Uterus (tissue), 4 donors: Measurements from ENCODE around the gene SOX5. TPM values are rescaled to one million over a fixed set of nuclear protein-coding genes. Genes with fewer than 3 reads are reported as not detected.

ENCODE experiments used
- DNase-seq, 2 donors: peaks; one replicate each; pipeline ENCODE4 v3.0.0-alpha.2; 2019 to 2020
- H3K27ac ChIP-seq, 2 donors: fragments of 200-600 bp; sonication (generic); 1 replicate in 1 of 2; 2 replicates in 1 of 2; pipeline ENCODE4 v1.5.1; 2016 to 2018
- H3K27me3 ChIP-seq, 2 donors: fragments of 200-600 bp; sonication (generic); one replicate each; pipeline ENCODE4 v1.5.1; 2018 to 2019; ENCODE audit warnings: control low read depth in 1 of 2
- H3K36me3 ChIP-seq, 2 donors: fragments of 200-600 bp; sonication (generic); one replicate each; pipeline ENCODE4 v1.5.1; 2019; ENCODE audit warnings: control low read depth in 1 of 2
- H3K4me1 ChIP-seq, 2 donors: fragments of 200-600 bp; sonication (generic); one replicate each; pipeline ENCODE4 v1.5.1; 2018 to 2019; ENCODE audit warnings: control low read depth in 1 of 2
- H3K4me3 ChIP-seq, 2 donors: fragments of 200-600 bp; sonication (generic); 1 replicate in 1 of 2; 2 replicates in 1 of 2; pipeline ENCODE4 v1.5.1; 2018 to 2019; ENCODE audit warnings: mild to moderate bottlenecking in 1 of 2
- H3K9me3 ChIP-seq, 2 donors: fragments of 200-600 bp; sonication (generic); one replicate each; pipeline ENCODE4 v1.5.1; 2019; ENCODE audit warnings: control low read depth in 1 of 2
- CTCF ChIP-seq, 4 experiments: fragments of 200-600 bp in 2 of 4; fragments of 450-650 bp in 2 of 4; sonication (generic) in 2 of 4; IDR thresholded peaks; one replicate each; pipeline ENCODE4 v1.5.1; 2016 to 2019; ENCODE audit warnings: antibody characterized with exemption in 4 of 4, mild to moderate bottlenecking in 2 of 4, moderate library complexity in 1 of 4
- POLR2A ChIP-seq, 2 donors: fragments of 450-650 bp; IDR thresholded peaks; one replicate each; pipeline ENCODE4 v1.6.1; 2016; ENCODE audit warnings: antibody characterized with exemption in 2 of 2, mild to moderate bottlenecking in 1 of 2, moderate library complexity in 1 of 2
- intact Hi-C: fragments of 100-400 bp; cut with DNase I; formaldehyde crosslinking; loops from one replicate; pipeline ENCODE4 v1.15.1; 2023; ENCODE audit warnings: low total_unique reads
- total RNA-seq, 4 donors: library from RNA; depleted of rRNA in 3 of 4; stranded (reverse); fragments of >200 nt in 3 of 4; gene quantifications; one replicate each; pipeline versions ENCODE4 v1.1.0 to v1.2.4, GENCODE V29; 2014 to 2023
- donor health status: DM: yes; HTN: yes; CAD: no.

Gene SOX5
- total RNA-seq, 4 donors from 2014 or later, result 9.1 to 69.5 (median 31.2) TPM

GRCh38 chr12:23674064-23674463, 275.4 kb downstream of the SOX5 start:
- Histone ChIP-seq H3K27me3 (no peaks in the 10 kb centered on the region), H3K36me3 (no peaks in the 10 kb centered on the region), H3K4me1 (no peaks in the 10 kb centered on the region), H3K27ac (no peak overlapping the region), H3K9me3 (no peaks in the 10 kb centered on the region), H3K4me3 (no peak overlapping the region)
- intact Hi-C loops, result no loop called here
- DNase-seq, result no peak
- TF ChIP-seq POLR2A (IDR thresholded peaks at IDR 0.05) (no peak), CTCF (IDR thresholded peaks at IDR 0.05) (no peak)

- TF ChIP-seq CTCF (IDR thresholded peaks at IDR 0.05), result no peak
- TF ChIP-seq POLR2A (IDR thresholded peaks at IDR 0.05), result no peak
- H3K9me3 ChIP-seq, result no peaks in the 10 kb centered on the region
- no peak for DNase-seq
- H3K27me3 ChIP-seq, result no peaks in the 10 kb centered on the region
- no peak overlapping the region for H3K4me3 ChIP-seq
- H3K4me1 ChIP-seq, result no peaks in the 10 kb centered on the region
- no peak overlapping the region for H3K27ac ChIP-seq
- H3K36me3 ChIP-seq, result no peaks in the 10 kb centered on the region
- intact Hi-C loops, result no loop called here
These were observed 277.6 kb downstream of the SOX5 start for GRCh38 chr12:23671881-23672280.

- no peak overlapping the region for H3K4me3 ChIP-seq
- H3K9me3 ChIP-seq, result no peaks in the 10 kb centered on the region
- H3K36me3 ChIP-seq, result no peaks in the 10 kb centered on the region
- H3K27me3 ChIP-seq, result no peaks in the 10 kb centered on the region
- DNase-seq, result no peak
- no peak for TF ChIP-seq POLR2A (IDR thresholded peaks at IDR 0.05)
- no peak overlapping the region for H3K27ac ChIP-seq
- H3K4me1 ChIP-seq, result no peaks in the 10 kb centered on the region
- intact Hi-C loops, result no loop called here
These were observed 278.8 kb downstream of the SOX5 start for GRCh38 chr12:23670684-23671083.

- no peak overlapping the region for H3K27ac ChIP-seq
- DNase-seq, result no peak
- no peaks in the 10 kb centered on the region for H3K36me3 ChIP-seq
- intact Hi-C loops, result no loop called here
- H3K4me3 ChIP-seq, result no peak overlapping the region
- no peaks in the 10 kb centered on the region for H3K4me1 ChIP-seq
- TF ChIP-seq CTCF (IDR thresholded peaks at IDR 0.05) (no peak), POLR2A (IDR thresholded peaks at IDR 0.05) (no peak)
- no peaks in the 10 kb centered on the region for H3K27me3 ChIP-seq
- no peaks in the 10 kb centered on the region for H3K9me3 ChIP-seq
These were observed 279.8 kb downstream of the SOX5 start for GRCh38 chr12:23669691-23670090.

GRCh38 chr12:23666866-23667265, 282.6 kb downstream of the SOX5 start:
- Histone ChIP-seq H3K4me1 (no peaks in the 10 kb centered on the region), H3K27ac (no peak overlapping the region), H3K9me3 (no peaks in the 10 kb centered on the region), H3K4me3 (no peak overlapping the region), H3K36me3 (no peaks in the 10 kb centered on the region), H3K27me3 (no peaks in the 10 kb centered on the region)
- intact Hi-C loops, result no loop called here
- DNase-seq, result no peak
- no peak for TF ChIP-seq POLR2A (IDR thresholded peaks at IDR 0.05)
- no peak for TF ChIP-seq CTCF (IDR thresholded peaks at IDR 0.05)

GRCh38 chr12:23662966-23663365, 286.5 kb downstream of the SOX5 start:
- intact Hi-C loops, result no loop called here
- TF ChIP-seq POLR2A (IDR thresholded peaks at IDR 0.05) (no peak), CTCF (IDR thresholded peaks at IDR 0.05) (no peak)
- no peak for DNase-seq
- no peaks in the 10 kb centered on the region for H3K4me1 ChIP-seq
- H3K27ac ChIP-seq, result no peak overlapping the region
- H3K36me3 ChIP-seq, result no peaks in the 10 kb centered on the region
- no peak overlapping the region for H3K4me3 ChIP-seq
- H3K27me3 ChIP-seq, result no peaks in the 10 kb centered on the region
- H3K9me3 ChIP-seq, result no peaks in the 10 kb centered on the region
